Measurements from ENCODE around the gene NGFR.
"Not testable (repeated sequence)": the region's sequence is repeated elsewhere in the genome, so short reads cannot be mapped to it uniquely, and the experiment has no call there.

DNA sequence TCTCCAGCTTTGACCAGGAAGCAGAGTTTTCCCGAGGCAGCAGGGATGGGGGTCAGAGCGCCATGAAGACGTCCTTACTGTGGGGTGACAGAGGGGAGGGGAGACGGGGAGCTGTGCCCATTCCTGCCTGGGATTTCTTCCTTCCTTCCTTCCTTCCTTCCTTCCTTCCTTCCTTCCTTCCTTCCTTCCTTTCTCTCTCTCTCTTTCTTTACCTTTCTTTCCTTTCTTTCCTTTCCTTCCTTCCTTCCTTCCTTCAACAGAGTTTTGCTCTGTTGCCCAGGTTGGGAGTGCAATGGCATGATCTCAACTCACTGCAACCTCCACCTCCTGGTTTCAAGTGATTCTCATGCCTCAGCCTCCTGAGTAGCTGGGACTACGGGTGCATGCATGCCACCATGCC, 7.6 kb downstream of the NGFR start:
- TF ChIP-seq, protein P1, sequence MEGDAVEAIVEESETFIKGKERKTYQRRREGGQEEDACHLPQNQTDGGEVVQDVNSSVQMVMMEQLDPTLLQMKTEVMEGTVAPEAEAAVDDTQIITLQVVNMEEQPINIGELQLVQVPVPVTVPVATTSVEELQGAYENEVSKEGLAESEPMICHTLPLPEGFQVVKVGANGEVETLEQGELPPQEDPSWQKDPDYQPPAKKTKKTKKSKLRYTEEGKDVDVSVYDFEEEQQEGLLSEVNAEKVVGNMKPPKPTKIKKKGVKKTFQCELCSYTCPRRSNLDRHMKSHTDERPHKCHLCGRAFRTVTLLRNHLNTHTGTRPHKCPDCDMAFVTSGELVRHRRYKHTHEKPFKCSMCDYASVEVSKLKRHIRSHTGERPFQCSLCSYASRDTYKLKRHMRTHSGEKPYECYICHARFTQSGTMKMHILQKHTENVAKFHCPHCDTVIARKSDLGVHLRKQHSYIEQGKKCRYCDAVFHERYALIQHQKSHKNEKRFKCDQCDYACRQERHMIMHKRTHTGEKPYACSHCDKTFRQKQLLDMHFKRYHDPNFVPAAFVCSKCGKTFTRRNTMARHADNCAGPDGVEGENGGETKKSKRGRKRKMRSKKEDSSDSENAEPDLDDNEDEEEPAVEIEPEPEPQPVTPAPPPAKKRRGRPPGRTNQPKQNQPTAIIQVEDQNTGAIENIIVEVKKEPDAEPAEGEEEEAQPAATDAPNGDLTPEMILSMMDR (IDR thresholded peaks at IDR 0.05), result not testable (repeated sequence)
- TF ChIP-seq POLR2A (IDR thresholded peaks at IDR 0.05), result not testable (repeated sequence)
